Measurements from ENCODE around the gene SFSWAP. TPM values are rescaled to one million over a fixed set of nuclear protein-coding genes. Genes with fewer than 3 reads are reported as not detected.
"Not testable (repeated sequence)": the region's sequence is repeated elsewhere in the genome, so short reads cannot be mapped to it uniquely, and the experiment has no call there.

SFSWAP gene
- total and polyA plus RNA-seq, 8 donors, result 14.8 to 194 (median 45.2) TPM

DNA sequence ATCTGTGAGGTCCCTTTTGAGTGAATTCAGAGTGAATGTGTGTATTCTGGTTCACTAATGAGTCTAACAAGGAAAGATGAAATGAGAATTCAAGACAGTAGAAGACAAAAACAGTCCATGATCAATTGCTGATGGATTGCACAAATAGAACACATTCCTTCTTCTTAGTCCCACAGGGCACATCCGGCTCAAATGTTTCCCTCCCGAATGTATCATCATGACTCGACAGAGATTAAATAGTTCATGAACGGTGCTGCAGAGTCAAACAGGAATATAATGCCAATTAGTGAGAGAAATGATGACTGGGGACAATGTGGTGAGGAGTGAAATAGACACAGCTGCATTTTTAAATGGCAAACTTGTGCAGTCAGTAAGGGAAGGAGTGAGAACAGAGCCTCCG lies 11.5 kb upstream of the SFSWAP start:
- Histone ChIP-seq H3K4me3 (no peak overlapping the region), H3K4me1 (no peaks in the 10 kb centered on the region), H3K9me3 (peaks cover 0 to 18% (median 14%) of the 10 kb centered on the region in 4 donors), H3K27me3 (peaks cover 0 to 28% (median 0%) of the 10 kb centered on the region in 3 donors), H3K36me3 (no peaks in the 10 kb centered on the region), H3K27ac (no peak overlapping the region)
- 70 to 82% (median 79%) methylated on average over 5 of the region's 5 CpGs for WGBS, 5 donors
- TF ChIP-seq CTCF (IDR thresholded peaks at IDR 0.05) (no peak), POLR2A (IDR thresholded peaks at IDR 0.05) (no peak), EP300 (IDR thresholded peaks at IDR 0.05) (no peak), POLR2AphosphoS5 (IDR thresholded peaks at IDR 0.05) (no peak)
- DNase-seq, result no peak
- intact Hi-C loops (cut with DNase I; ENCODE audit: low total_unique reads), result no loop called here

DNA sequence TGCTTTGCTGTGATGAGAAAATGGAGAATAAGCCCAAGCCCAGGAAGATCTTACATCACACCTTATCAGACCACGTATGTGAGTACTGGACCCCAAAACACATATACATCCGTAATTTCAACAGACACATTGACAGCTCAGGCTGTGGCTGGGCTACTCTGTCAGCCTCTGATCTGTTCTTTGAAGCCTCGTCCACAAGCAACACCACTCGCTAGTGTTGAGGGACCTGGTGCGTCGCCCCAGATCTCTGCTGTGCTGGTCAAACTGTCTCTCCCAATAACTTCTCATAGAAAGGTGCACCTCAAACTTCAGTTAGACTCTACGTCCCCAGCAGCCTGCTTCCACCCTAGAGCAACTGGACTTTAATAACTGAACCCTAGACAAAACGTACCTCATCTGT lies 10.6 kb upstream of the SFSWAP start:
- Histone ChIP-seq H3K27me3 (peaks cover 0 to 26% (median 0%) of the 10 kb centered on the region in 3 donors), H3K4me3 (no peak overlapping the region), H3K9me3 (peaks cover 0 to 25% (median 21%) of the 10 kb centered on the region in 4 donors), H3K4me1 (no peaks in the 10 kb centered on the region), H3K36me3 (no peaks in the 10 kb centered on the region), H3K27ac (no peak overlapping the region)
- no peak for DNase-seq
- intact Hi-C loops (cut with DNase I; ENCODE audit: low total_unique reads), result no loop called here
- WGBS, 5 donors, result 74 to 84% (median 81%) methylated on average over 8 of the region's 8 CpGs
- no peak for TF ChIP-seq POLR2AphosphoS5 (IDR thresholded peaks at IDR 0.05)

- no peak overlapping the region for H3K27ac ChIP-seq
These were observed 9.0 kb upstream of the SFSWAP start for GRCh38 chr12:131701705-131702572.

DNA sequence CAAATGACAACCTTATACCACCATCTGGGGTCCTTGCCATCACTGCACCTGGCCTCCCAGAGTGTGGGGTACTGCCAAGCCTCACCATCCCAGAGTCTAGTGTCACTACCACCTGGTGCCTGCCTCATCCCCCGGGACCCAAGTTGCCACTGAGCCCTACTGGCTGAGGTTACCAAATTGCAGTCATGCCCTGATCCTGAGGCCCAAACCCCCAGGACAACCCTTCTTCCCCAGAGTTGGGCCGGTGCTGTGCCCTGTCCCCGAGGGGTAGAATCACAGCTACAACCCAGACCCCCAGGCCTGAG lies 8.4 kb upstream of the SFSWAP start:
- WGBS, 5 donors, result 81 to 95% (median 90%) methylated on average over 3 of the region's 3 CpGs; no CpG with 5 or more reads in 1 of the 5 donors
- Histone ChIP-seq H3K4me3 (no peak overlapping the region), H3K9me3 (peaks cover 0 to 25% (median 21%) of the 10 kb centered on the region in 4 donors), H3K36me3 (no peaks in the 10 kb centered on the region), H3K27ac (no peak overlapping the region), H3K27me3 (peaks cover 0 to 17% (median 0%) of the 10 kb centered on the region in 3 donors), H3K4me1 (no peaks in the 10 kb centered on the region)
- intact Hi-C loops (cut with DNase I; ENCODE audit: low total_unique reads), result no loop called here
- TF ChIP-seq POLR2A (IDR thresholded peaks at IDR 0.05) (no peak), POLR2AphosphoS5 (IDR thresholded peaks at IDR 0.05) (no peak)
- no peak for DNase-seq

More at GRCh38 chr12:131701705-131702572, 9.0 kb upstream of the SFSWAP start:
- no peaks in the 10 kb centered on the region for H3K4me1 ChIP-seq
- H3K4me3 ChIP-seq, result no peak overlapping the region
- no peaks in the 10 kb centered on the region for H3K36me3 ChIP-seq
- H3K27me3 ChIP-seq, result peaks cover 0 to 17% (median 0%) of the 10 kb centered on the region in 3 donors
- DNase-seq, result no peak
- 78 to 91% (median 88%) methylated on average over 7 to 11 of the region's 14 CpGs for WGBS, 5 donors
- intact Hi-C loops (cut with DNase I; ENCODE audit: low total_unique reads), result no loop called here
- TF ChIP-seq EP300 (IDR thresholded peaks at IDR 0.05), result no peak
- no peak for TF ChIP-seq POLR2AphosphoS5 (IDR thresholded peaks at IDR 0.05)
- no peak for TF ChIP-seq CTCF (IDR thresholded peaks at IDR 0.05)
- no peak for TF ChIP-seq POLR2A (IDR thresholded peaks at IDR 0.05)
- peaks cover 0 to 25% (median 21%) of the 10 kb centered on the region in 4 donors for H3K9me3 ChIP-seq

DNA sequence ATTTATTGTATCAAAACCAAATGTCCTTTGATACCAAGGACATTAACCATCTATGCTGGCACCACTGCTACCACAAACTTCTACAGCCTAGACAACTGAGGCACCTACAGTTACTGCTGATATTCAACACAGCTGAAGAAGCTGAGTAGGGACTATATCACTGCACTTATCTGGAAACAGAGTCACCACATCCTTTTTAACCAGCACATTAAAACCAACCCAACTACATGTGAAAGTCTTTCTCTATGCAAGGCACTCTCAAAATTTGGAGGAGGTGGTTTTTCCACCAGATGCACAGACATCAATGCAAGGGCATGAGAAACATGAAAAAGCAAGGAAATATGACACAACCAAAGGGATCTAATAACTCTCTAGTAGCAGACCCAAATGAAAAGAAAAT lies 7.7 kb upstream of the SFSWAP start:
- H3K27ac ChIP-seq, result no peak overlapping the region
- H3K27me3 ChIP-seq, result peaks cover 0 to 14% (median 0%) of the 10 kb centered on the region in 3 donors
- H3K9me3 ChIP-seq, result peaks cover 0 to 25% (median 21%) of the 10 kb centered on the region in 4 donors
- no peak overlapping the region for H3K4me3 ChIP-seq
- intact Hi-C loops (cut with DNase I; ENCODE audit: low total_unique reads), result no loop called here
- no peak for DNase-seq
- no peaks in the 10 kb centered on the region for H3K36me3 ChIP-seq
- no peaks in the 10 kb centered on the region for H3K4me1 ChIP-seq
- no peak for TF ChIP-seq EP300 (IDR thresholded peaks at IDR 0.05)

DNA sequence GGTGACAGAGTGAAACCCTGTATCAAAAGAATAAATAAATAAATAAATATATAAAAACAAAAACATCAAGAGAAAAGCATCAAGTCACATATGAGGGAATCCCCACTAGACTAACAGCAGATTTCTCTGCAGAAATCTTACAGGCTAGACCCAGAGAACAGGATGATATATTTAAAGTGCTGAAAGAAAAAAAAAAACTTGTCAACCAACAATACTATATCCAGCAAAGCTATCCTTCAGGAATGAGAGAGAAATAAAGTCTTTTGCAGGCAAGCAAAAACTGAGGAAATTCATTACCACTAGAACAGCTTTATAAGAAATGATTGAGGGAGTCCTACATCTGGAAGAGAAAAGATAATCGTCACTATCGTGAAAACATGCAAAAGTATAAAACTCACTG lies 6.4 kb upstream of the SFSWAP start:
- Histone ChIP-seq H3K9me3 (peaks cover 0 to 25% (median 21%) of the 10 kb centered on the region in 4 donors), H3K4me1 (no peaks in the 10 kb centered on the region), H3K36me3 (no peaks in the 10 kb centered on the region), H3K4me3 (no peak overlapping the region), H3K27ac (no peak overlapping the region), H3K27me3 (peaks cover 0 to 2% (median 0%) of the 10 kb centered on the region in 3 donors)
- intact Hi-C loops (cut with DNase I; ENCODE audit: low total_unique reads), result no loop called here
- no peak for DNase-seq
- TF ChIP-seq CTCF (IDR thresholded peaks at IDR 0.05), result no peak
- no peak for TF ChIP-seq POLR2AphosphoS5 (IDR thresholded peaks at IDR 0.05)
- no peak for TF ChIP-seq EP300 (IDR thresholded peaks at IDR 0.05)
- TF ChIP-seq POLR2A (IDR thresholded peaks at IDR 0.05), result no peak
- 93 to 98% (median 95%) methylated on average over 2 of the region's 2 CpGs for WGBS, 5 donors

- WGBS, 5 donors, result 83 to 92% (median 88%) methylated on average over 4 of the region's 4 CpGs
- H3K36me3 ChIP-seq; H3K27ac ChIP-seq; H3K4me3 ChIP-seq; DNase-seq; H3K27me3 ChIP-seq; intact Hi-C loops (cut with DNase I; ENCODE audit: low total_unique reads): not testable (repeated sequence)
- H3K4me1 ChIP-seq, result peaks cover 5 to 14% (median 10%) of the 10 kb centered on the region in 4 donors
- H3K9me3 ChIP-seq, result peaks cover 0 to 25% (median 21%) of the 10 kb centered on the region in 4 donors
These were observed 4.2 kb upstream of the SFSWAP start for GRCh38 chr12:131706709-131707108.

All from stomach (tissue), 9 donors.